Measurements from ENCODE around the gene MGRN1.

DNA sequence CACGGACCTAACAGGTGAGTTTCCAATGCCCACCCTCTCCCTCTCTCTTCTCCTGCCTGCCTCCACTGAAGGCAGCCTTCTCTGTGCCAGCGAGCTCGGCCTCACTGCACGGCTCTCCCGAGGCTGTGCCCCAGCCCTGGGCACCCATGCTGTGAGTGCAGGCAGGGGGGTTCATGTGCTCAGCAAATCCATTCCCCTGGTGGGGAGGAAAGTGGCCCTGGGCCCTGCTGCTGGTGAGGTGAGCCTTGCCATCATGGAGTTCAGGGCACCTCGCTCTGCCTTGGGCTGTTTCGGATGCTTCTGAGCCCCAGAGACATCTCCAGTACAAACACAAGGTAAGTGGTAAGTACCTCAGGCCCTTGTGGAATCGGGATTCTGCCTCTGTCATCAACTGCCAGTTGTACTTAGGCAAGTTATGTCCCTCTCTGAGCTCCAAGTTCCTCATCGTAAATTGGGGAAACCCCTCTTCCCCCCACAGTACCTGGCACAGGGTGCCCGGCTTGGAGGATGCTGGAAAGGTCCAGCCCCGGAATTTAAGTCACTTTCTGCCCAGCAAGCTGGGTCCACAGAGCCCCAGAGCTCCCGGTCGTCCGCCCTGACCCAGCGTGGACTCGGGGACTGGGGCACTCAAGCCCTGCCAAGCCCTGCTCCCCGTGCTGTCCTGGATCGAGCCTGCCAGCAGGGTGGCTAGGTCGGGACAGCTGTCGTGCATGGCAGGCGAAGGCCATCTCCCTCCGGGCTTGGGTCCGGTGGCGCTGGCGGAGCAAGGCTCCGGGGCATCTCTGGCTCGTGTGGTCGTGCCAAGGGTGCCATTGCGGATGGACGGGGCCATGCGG is 68.1 kb downstream of the MGRN1 start:
- TF ChIP-seq, protein P1, sequence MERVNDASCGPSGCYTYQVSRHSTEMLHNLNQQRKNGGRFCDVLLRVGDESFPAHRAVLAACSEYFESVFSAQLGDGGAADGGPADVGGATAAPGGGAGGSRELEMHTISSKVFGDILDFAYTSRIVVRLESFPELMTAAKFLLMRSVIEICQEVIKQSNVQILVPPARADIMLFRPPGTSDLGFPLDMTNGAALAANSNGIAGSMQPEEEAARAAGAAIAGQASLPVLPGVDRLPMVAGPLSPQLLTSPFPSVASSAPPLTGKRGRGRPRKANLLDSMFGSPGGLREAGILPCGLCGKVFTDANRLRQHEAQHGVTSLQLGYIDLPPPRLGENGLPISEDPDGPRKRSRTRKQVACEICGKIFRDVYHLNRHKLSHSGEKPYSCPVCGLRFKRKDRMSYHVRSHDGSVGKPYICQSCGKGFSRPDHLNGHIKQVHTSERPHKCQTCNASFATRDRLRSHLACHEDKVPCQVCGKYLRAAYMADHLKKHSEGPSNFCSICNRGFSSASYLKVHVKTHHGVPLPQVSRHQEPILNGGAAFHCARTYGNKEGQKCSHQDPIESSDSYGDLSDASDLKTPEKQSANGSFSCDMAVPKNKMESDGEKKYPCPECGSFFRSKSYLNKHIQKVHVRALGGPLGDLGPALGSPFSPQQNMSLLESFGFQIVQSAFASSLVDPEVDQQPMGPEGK (CRISPR knock-in tag; IDR thresholded peaks at IDR 0.05; ENCODE audit: borderline replicate concordance), result no peak
- TF ChIP-seq GLIS3 (CRISPR knock-in tag; IDR thresholded peaks at IDR 0.05), result no peak
- TF ChIP-seq, protein P2, sequence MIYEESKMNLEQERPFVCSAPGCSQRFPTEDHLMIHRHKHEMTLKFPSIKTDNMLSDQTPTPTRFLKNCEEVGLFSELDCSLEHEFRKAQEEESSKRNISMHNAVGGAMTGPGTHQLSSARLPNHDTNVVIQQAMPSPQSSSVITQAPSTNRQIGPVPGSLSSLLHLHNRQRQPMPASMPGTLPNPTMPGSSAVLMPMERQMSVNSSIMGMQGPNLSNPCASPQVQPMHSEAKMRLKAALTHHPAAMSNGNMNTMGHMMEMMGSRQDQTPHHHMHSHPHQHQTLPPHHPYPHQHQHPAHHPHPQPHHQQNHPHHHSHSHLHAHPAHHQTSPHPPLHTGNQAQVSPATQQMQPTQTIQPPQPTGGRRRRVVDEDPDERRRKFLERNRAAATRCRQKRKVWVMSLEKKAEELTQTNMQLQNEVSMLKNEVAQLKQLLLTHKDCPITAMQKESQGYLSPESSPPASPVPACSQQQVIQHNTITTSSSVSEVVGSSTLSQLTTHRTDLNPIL (CRISPR knock-in tag; IDR thresholded peaks at IDR 0.05; ENCODE audit: low read depth), result no peak
- TF ChIP-seq ARNTL (CRISPR knock-in tag; IDR thresholded peaks at IDR 0.05; ENCODE audit: borderline replicate concordance, low read depth), result no peak
- no peak for TF ChIP-seq OSR1 (CRISPR knock-in tag; IDR thresholded peaks at IDR 0.05)
- TF ChIP-seq ZFP30 (CRISPR knock-in tag; IDR thresholded peaks at IDR 0.05), result no peak
- no peak for TF ChIP-seq ZNF565 (CRISPR knock-in tag; conservative IDR thresholded peaks at IDR 0.05; ENCODE audit: low read depth)
- TF ChIP-seq PPARA (CRISPR knock-in tag; IDR thresholded peaks at IDR 0.05; ENCODE audit: borderline replicate concordance), result no peak
- TF ChIP-seq BACH2 (CRISPR knock-in tag; IDR thresholded peaks at IDR 0.05; ENCODE audit: borderline replicate concordance), result no peak
- TF ChIP-seq SNAI2 (CRISPR knock-in tag; IDR thresholded peaks at IDR 0.05), result no peak

All from SK-N-SH treated with all-trans-retinoic acid at 6 μM for 48 hours (cell line).